ENCODE data around the gene PCDHB12. TPM values are rescaled to one million over a fixed set of nuclear protein-coding genes. Genes with fewer than 3 reads are reported as not detected.
"Not testable (repeated sequence)": the region's sequence is repeated elsewhere in the genome, so short reads cannot be mapped to it uniquely, and the experiment has no call there.

PCDHB12 gene
- polyA plus RNA-seq (2011; rRNA removed): 0.09 and 0.13 TPM in 2 replicates
- polyA minus RNA-seq (2011; rRNA and poly(A)+ RNA removed): 0.05 and 0.21 TPM in 2 replicates

DNA sequence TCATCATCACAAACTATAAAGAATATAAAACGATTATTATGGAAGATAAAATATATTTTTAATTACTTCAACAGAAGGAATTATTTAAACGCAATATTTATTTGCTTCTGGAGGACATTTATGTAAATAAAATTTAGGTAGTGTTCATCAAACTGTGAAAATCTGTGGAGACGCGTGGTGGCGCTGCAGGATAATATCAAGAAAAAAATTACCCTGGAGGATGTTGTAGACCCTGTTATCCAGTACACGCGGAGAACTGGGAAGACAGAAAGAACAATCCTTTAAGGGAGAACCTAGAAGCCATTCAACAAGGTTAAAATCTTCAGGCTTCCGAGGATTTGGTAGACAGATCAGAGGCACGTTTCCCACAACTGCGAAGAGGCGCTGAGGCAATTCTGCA lies at the start of gene PCDHB12:
PCDHB12 (plus strand) TSS at position 242 of the 400 bp plus-strand sequence. CDS start 189 bp downstream, outside the sequence.
- no peak for DNase-seq (ENCODE audit: low read depth)
- CTCF ChIA-PET: interaction anchor here (0.6 to 1.5 kb wide), 6 partner anchors 10 to 356 kb away, joined by 3 to 7 read pairs (median 3); partner anchors contain the start of genes PCDHB10, PCDHB14 and PCDHGA11
- TF ChIP-seq CTCF (IDR thresholded peaks at IDR 0.05; ENCODE audit: insufficient read depth, low read depth, low read length): 0 out of 2 replicates have a peak, but pooled peaks have one; percentile 10
- H3K27me3 ChIP-seq (ENCODE audit: control insufficient read depth, insufficient read depth, low read length): no peaks in the 10 kb centered on the region
- POLR2A ChIA-PET: no interaction called here
- H3K36me3 ChIP-seq (ENCODE audit: control insufficient read depth, insufficient read depth, low read length): no peaks in the 10 kb centered on the region
- H3K4me3 ChIP-seq (ENCODE audit: low read depth, low read length): no peak within 1 kb of the TSS

- POLR2A ChIA-PET: no interaction called here
- CTCF ChIA-PET: interaction anchor here (0.5 to 1.3 kb wide), 5 partner anchors 10 to 626 kb away, joined by 3 to 5 read pairs (median 4); partner anchors contain the start of genes PCDHB16 and PCDHB2
- Histone ChIP-seq H3K4me3 (ENCODE audit: low read depth, low read length) (peak within 1 kb of the TSS; percentile 14; the same call in 1 of the 2 replicates), H3K36me3 (ENCODE audit: control insufficient read depth, insufficient read depth, low read length) (no peaks in the 10 kb centered on the region), H3K27me3 (ENCODE audit: control insufficient read depth, insufficient read depth, low read length) (no peaks in the 10 kb centered on the region)
- peak; percentile 51; the same call in 1 of the 2 replicates for TF ChIP-seq CTCF (IDR thresholded peaks at IDR 0.05; ENCODE audit: insufficient read depth, low read depth, low read length)
- no peak for DNase-seq (ENCODE audit: low read depth)
Measured at GRCh38 chr5:141172381-141173204, 35.9 kb upstream of the PCDHB12 start, which contains the start of gene PCDHB7. PCDHB7 (plus strand) TSS chr5:141172644; CDS start chr5:141172836, 192 bp downstream.

DNA sequence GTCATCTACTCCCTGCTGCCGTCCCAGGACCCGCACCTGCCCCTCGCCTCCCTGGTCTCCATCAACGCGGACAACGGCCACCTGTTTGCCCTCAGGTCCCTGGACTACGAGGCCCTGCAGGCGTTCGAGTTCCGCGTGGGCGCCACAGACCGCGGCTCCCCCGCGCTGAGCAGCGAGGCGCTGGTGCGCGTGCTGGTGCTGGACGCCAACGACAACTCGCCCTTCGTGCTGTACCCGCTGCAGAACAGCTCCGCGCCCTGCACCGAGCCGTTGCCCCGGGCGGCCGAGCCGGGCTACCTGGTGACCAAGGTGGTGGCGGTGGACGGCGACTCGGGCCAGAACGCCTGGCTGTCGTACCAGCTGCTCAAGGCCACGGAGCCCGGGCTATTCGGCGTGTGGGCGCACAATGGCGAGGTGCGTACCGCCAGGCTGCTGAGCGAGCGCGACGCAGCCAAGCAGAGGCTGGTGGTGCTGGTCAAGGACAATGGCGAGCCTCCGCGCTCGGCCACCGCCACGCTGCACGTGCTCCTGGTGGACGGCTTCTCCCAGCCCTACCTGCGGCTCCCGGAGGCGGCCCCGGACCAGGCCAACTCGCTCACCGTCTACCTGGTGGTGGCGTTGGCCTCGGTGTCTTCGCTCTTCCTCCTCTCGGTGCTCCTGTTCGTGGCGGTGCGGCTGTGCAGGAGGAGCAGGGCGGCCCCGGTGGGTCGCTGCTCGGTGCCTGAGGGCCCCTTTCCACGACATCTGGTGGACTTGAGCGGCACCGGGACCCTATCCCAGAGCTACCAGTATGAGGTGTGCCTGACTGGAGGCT lies 34.0 kb upstream of the PCDHB12 start:
- DNase-seq (ENCODE audit: low read depth); H3K4me3 ChIP-seq (ENCODE audit: low read depth, low read length); POLR2A ChIA-PET; CTCF ChIA-PET; H3K36me3 ChIP-seq (ENCODE audit: control insufficient read depth, insufficient read depth, low read length); H3K27me3 ChIP-seq (ENCODE audit: control insufficient read depth, insufficient read depth, low read length): not testable (repeated sequence)

DNA sequence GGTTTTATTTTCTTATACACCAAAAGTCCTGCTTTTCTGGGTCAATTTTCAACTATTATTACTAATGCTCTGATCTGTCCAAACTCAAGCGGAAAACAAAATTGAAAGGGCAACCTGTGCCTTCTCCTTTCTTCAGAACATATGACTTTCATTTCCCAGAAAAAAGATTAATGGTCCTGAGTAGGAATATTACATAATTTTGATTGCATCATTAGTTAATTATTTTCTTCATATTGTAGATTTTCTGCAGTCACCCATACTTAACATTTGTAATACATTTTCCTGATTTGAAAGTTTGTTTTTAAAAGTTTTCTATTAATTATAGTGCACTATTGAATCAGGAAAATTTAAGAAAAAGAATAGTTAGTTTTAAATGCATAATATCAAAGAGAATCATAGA lies 32.6 kb upstream of the PCDHB12 start:
- H3K27me3 ChIP-seq (ENCODE audit: control insufficient read depth, insufficient read depth, low read length): no peaks in the 10 kb centered on the region
- H3K36me3 ChIP-seq (ENCODE audit: control insufficient read depth, insufficient read depth, low read length): no peaks in the 10 kb centered on the region
- no peak for DNase-seq (ENCODE audit: low read depth)
- no peak for TF ChIP-seq CTCF (IDR thresholded peaks at IDR 0.05; ENCODE audit: insufficient read depth, low read depth, low read length)
- H3K4me3 ChIP-seq (ENCODE audit: low read depth, low read length): no peak overlapping the region
- ChIA-PET POLR2A (no interaction called here), CTCF (no interaction called here)

DNA sequence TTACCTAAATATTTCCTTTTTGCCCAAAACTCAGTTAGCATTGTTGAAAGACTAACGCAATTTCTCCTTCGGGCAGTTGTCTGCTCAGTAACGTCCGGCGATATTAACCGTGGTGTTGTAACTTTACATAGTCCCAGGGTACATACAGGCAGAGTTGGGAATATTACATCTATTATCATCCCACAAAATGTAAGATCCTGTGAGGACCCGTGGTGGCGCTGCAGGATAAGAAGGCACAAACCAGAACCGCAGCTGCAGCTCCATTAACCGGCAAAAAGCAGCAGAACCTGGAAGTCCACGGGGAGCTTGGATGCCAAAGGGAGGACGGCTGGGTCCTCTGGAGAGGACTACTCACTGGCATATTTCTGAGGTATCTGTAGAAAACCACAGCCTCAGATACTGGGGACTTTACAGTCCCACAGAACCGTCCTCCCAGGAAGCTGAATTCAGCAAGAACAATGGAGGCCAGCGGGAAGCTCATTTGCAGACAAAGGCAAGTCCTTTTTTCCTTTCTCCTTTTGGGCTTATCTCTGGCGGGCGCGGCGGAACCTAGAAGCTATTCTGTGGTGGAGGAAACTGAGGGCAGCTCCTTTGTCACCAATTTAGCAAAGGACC lies 30.8 kb upstream of the PCDHB12 start, which contains the start of gene PCDHB8:
PCDHB8 (plus strand) TSS at position 214 of the 615 bp plus-strand sequence; CDS start at position 459, 245 bp downstream.
- DNase-seq (ENCODE audit: low read depth); H3K4me3 ChIP-seq (ENCODE audit: low read depth, low read length); POLR2A ChIA-PET; H3K27me3 ChIP-seq (ENCODE audit: control insufficient read depth, insufficient read depth, low read length); H3K36me3 ChIP-seq (ENCODE audit: control insufficient read depth, insufficient read depth, low read length): not testable (repeated sequence)
- CTCF ChIA-PET: interaction anchor here (0.7 to 1.1 kb wide), 4 partner anchors 8 to 383 kb away, joined by 3 to 4 read pairs (median 4); partner anchors contain the start of gene PCDHB10

DNA sequence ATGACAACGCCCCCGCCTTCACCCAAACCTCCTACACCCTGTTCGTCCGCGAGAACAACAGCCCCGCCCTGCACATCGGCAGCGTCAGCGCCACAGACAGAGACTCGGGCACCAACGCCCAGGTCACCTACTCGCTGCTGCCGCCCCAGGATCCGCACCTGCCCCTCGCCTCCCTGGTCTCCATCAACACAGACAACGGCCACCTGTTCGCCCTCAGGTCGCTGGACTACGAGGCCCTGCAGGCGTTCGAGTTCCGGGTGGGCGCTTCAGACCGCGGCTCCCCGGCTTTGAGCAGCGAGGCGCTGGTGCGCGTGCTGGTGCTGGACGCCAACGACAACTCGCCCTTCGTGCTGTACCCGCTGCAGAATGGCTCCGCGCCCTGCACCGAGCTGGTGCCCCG lies 29.1 kb upstream of the PCDHB12 start:
- DNase-seq (ENCODE audit: low read depth); H3K27me3 ChIP-seq (ENCODE audit: control insufficient read depth, insufficient read depth, low read length); POLR2A ChIA-PET; CTCF ChIA-PET; H3K36me3 ChIP-seq (ENCODE audit: control insufficient read depth, insufficient read depth, low read length); H3K4me3 ChIP-seq (ENCODE audit: low read depth, low read length): not testable (repeated sequence)

GRCh38 chr5:141179876-141180275 lies 28.6 kb upstream of the PCDHB12 start:
- POLR2A ChIA-PET; H3K36me3 ChIP-seq (ENCODE audit: control insufficient read depth, insufficient read depth, low read length); DNase-seq (ENCODE audit: low read depth); CTCF ChIA-PET; H3K27me3 ChIP-seq (ENCODE audit: control insufficient read depth, insufficient read depth, low read length); H3K4me3 ChIP-seq (ENCODE audit: low read depth, low read length): not testable (repeated sequence)
